Measurements from ENCODE around the gene EPAS1. TPM values are rescaled to one million over a fixed set of nuclear protein-coding genes. Genes with fewer than 3 reads are reported as not detected.

The EPAS1 gene
- total RNA-seq, 6 experiments from 2014 or later, result 101 to 232 (median 170) TPM

- Histone ChIP-seq H3K9me3 (no peaks in the 10 kb centered on the region), H3K27me3 (no peaks in the 10 kb centered on the region), H3K27ac (peak overlapping the region; percentile 76 to 89 (median 82)), H3K36me3 (no peaks in the 10 kb centered on the region), H3K4me3 (peak overlapping the region; percentile 6 to 17 (median 15)), H3K4me1 (peaks cover 0 to 95% (median 44%) of the 10 kb centered on the region in 4 donors)
- TF ChIP-seq, protein P1, sequence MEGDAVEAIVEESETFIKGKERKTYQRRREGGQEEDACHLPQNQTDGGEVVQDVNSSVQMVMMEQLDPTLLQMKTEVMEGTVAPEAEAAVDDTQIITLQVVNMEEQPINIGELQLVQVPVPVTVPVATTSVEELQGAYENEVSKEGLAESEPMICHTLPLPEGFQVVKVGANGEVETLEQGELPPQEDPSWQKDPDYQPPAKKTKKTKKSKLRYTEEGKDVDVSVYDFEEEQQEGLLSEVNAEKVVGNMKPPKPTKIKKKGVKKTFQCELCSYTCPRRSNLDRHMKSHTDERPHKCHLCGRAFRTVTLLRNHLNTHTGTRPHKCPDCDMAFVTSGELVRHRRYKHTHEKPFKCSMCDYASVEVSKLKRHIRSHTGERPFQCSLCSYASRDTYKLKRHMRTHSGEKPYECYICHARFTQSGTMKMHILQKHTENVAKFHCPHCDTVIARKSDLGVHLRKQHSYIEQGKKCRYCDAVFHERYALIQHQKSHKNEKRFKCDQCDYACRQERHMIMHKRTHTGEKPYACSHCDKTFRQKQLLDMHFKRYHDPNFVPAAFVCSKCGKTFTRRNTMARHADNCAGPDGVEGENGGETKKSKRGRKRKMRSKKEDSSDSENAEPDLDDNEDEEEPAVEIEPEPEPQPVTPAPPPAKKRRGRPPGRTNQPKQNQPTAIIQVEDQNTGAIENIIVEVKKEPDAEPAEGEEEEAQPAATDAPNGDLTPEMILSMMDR (IDR thresholded peaks at IDR 0.05), result no peak
- peak; percentile 74 for TF ChIP-seq POLR2A (IDR thresholded peaks at IDR 0.05)
- ATAC-seq (peak; percentile 64 to 84 (median 80)), DNase-seq (peak in 2 of 3 donors; percentile 65 to 79)
- intact Hi-C loops (cut with DNase I), result no loop called here
- 18% methylated on average over 7 of the region's 8 CpGs for WGBS (ENCODE audit: insufficient coverage, low coverage, low lambda C conversion rate, missing lambda C conversion rate)
Observed at GRCh38 chr2:46306988-46307655, 9.9 kb downstream of the EPAS1 start.

- ATAC-seq, result peak in 3 of 4 donors; percentile 4 to 7 (median 4)
- intact Hi-C loops (cut with DNase I), result no loop called here
- peak overlapping the region; percentile 76 to 89 (median 82) for H3K27ac ChIP-seq
Observed at GRCh38 chr2:46308081-46308480, 10.9 kb downstream of the EPAS1 start.

DNA sequence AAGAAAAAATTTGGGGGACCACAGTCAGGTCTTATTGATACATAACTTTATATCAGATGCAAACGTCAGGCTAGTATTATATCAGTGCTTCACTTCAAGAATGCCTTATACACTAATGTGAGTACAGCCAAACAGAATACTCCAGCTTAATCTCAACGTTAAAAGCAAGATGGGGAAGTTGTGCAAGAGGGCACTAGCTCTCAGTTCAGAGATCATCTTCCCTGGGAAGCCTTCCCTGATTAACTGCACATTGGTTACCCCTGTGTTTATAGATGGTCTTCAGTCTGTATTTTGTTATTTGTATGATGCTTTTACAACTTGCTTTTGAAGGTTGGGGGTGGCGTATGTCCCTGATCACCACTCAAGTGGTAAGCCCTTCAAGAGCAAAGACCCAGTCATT, 11.4 kb downstream of the EPAS1 start:
- ATAC-seq, result peak in 3 of 4 donors; percentile 25 to 46 (median 31)
- Histone ChIP-seq H3K27ac (peak overlapping the region; percentile 15 to 89 (median 76)), H3K27me3 (no peaks in the 10 kb centered on the region), H3K9me3 (no peaks in the 10 kb centered on the region), H3K4me1 (peaks cover 0 to 96% (median 52%) of the 10 kb centered on the region in 4 donors), H3K4me3 (no peak overlapping the region), H3K36me3 (no peaks in the 10 kb centered on the region)
- intact Hi-C loops (cut with DNase I), result no loop called here
- 19% methylated on average over 3 of the region's 3 CpGs for WGBS (ENCODE audit: insufficient coverage, low coverage, low lambda C conversion rate, missing lambda C conversion rate)
- DNase-seq, result no peak
- TF ChIP-seq POLR2A (IDR thresholded peaks at IDR 0.05), result no peak
- TF ChIP-seq, protein P1 (IDR thresholded peaks at IDR 0.05), result no peak

More at GRCh38 chr2:46308081-46308480, 10.9 kb downstream of the EPAS1 start:
- Histone ChIP-seq H3K9me3 (no peaks in the 10 kb centered on the region), H3K36me3 (no peaks in the 10 kb centered on the region), H3K4me3 (no peak overlapping the region), H3K4me1 (peaks cover 0 to 96% (median 50%) of the 10 kb centered on the region in 4 donors), H3K27me3 (no peaks in the 10 kb centered on the region)
- TF ChIP-seq POLR2A (IDR thresholded peaks at IDR 0.05), result no peak
- TF ChIP-seq, protein P1 (IDR thresholded peaks at IDR 0.05), result no peak
- DNase-seq, result no peak
- 26% methylated on average over 2 of the region's 2 CpGs for WGBS (ENCODE audit: insufficient coverage, low coverage, low lambda C conversion rate, missing lambda C conversion rate)

DNA sequence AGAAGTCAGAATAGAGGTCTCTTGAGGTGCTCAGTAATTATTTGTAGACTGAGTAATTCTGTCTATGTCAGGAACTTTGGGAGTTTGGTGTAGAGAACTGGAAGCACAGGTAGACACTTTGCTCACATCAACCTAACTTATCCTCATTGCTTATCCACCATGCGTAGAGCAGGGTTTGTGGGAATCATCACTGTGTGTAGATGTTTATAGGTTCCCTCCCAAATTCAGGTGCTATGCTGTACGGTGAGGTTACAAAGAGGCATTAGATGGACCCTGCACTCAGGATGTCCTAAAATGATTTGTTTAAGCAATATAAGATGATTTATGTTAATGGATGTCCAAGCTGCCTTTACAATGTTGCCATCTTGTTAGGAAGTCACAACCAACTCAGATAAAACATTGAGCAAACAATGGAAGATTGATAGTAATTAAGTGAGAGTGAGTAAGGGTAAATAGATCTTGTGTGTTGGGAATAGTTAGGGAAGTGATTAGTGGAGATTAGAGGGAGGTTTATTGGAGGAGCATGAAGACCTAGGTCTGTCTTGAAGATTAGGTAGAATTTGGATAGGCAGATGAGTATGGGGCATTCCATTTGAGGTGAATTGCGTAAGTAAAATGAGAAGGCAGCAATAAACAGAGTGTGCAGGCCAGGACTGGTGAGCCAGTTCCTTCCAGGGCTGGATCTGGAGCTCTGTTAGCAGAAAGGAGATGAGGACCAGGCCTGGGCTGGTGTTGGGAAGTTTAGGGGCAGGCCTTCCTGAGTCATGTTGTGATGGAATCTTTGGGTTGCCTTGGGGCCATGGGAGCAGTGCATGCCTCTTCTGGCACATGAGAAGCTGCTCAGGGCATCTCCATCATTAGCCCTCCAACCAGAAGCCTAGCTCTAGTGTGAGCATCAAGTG, 12.1 kb downstream of the EPAS1 start:
- H3K4me1 ChIP-seq, result peaks cover 0 to 100% (median 54%) of the 10 kb centered on the region in 4 donors
- no peak for ATAC-seq
- no peaks in the 10 kb centered on the region for H3K9me3 ChIP-seq
- TF ChIP-seq, protein P1 (IDR thresholded peaks at IDR 0.05), result no peak
- TF ChIP-seq POLR2A (IDR thresholded peaks at IDR 0.05), result no peak
- no peak for DNase-seq
- no peaks in the 10 kb centered on the region for H3K36me3 ChIP-seq
- 80% methylated on average over 3 of the region's 3 CpGs for WGBS (ENCODE audit: insufficient coverage, low coverage, low lambda C conversion rate, missing lambda C conversion rate)
- intact Hi-C loops (cut with DNase I), result no loop called here
- H3K4me3 ChIP-seq, result no peak overlapping the region
- peak overlapping the region in 2 of 3 donors; percentile 76 to 89 for H3K27ac ChIP-seq
- no peaks in the 10 kb centered on the region for H3K27me3 ChIP-seq
